NCI-H2196 (cell line): ENCODE results near the gene TECR.
"Not testable (repeated sequence)": the region's sequence is repeated elsewhere in the genome, so short reads cannot be mapped to it uniquely, and the experiment has no call there.

Source experiments
- DNase-seq: peaks from one replicate; lab custom pipeline; 2025; ENCODE audit not compliant: unreplicated experiment; lab: John Stamatoyannopoulos, UW

The TECR gene

GRCh38 chr19:14559916-14560775, 30.8 kb downstream of the TECR start:
- DNase-seq = no peak

DNA sequence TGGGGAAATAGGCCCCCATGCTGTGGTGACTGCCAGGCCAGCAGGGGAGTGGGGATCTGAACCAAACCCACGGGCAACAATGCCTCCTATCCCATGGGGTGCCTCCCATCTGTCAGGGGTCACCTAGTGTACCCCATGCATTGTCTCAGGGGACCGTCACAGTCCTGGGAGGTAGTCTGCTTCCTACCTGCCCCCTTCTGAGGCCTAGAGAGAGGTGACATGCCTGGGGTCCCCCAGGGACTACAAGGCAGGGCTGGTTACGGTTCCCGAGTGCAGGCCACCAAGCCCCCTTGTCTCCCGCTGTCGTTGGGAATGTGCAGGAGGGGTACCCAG, 31.3 kb downstream of the TECR start:
- DNase-seq = no peak

GRCh38 chr19:14561249-14561648, 31.9 kb downstream of the TECR start:
- no peak for DNase-seq

GRCh38 chr19:14561847-14562351, 32.5 kb downstream of the TECR start:
- peak; percentile 75 for DNase-seq

DNA sequence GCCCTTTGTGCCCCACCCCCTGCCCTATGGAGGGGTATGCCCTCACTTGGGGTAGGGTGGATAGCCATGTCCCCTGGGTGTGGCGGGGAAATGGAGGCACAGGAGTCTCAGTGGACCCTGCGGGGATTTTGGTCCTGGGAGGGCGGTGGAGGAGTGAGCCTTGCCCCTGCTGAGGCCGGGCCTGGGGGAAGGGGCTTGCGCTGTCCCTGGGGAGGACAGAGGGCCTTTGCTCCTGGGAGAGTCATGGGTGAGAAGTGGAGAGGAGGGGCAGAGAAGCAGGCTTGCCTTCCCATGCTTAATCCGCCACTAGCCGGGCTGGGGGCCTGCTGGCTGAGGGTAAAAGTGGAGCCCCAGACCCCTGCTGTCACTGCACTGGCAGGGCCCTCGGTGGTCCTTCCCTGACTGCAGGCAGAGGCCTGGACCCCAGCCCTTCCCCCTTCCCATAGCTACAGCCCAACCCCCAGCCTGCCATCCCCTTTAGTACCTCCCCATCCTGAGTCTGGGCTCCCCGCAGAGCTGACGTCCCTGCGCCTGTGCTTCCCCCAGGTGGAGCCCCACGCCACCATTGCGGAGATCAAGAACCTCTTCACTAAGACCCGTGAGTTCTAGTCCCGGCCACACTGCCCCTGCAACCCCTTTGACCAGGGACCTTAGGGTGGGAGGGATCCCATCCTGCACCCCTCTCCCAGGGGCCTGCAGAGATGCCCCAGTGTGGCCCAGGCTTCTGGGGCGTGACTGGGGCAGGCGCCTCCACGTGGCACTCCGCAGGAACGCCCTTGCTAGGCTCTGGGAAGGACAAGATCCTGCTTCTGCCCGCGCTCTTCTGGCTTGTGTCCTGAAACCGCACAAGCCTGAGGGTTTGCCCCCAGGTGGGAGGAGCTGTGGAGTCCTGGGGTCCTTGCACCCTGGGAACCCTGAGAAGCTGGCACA, 33.5 kb downstream of the TECR start:
- no peak for DNase-seq

DNA sequence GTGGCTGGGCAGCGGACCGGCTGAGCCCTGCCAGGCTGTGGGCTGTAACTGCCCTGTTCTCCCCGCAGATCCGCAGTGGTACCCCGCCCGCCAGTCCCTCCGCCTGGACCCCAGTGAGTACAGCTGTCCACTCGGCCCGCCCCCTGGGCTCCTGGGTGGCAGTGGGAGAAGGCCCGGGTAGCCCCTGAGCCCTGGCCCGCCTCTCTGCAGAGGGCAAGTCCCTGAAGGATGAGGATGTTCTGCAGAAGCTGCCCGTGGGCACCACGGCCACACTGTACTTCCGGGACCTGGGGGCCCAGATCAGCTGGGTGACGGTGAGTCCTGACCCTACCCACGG, 34.2 kb downstream of the TECR start:
- DNase-seq = no peak

DNA sequence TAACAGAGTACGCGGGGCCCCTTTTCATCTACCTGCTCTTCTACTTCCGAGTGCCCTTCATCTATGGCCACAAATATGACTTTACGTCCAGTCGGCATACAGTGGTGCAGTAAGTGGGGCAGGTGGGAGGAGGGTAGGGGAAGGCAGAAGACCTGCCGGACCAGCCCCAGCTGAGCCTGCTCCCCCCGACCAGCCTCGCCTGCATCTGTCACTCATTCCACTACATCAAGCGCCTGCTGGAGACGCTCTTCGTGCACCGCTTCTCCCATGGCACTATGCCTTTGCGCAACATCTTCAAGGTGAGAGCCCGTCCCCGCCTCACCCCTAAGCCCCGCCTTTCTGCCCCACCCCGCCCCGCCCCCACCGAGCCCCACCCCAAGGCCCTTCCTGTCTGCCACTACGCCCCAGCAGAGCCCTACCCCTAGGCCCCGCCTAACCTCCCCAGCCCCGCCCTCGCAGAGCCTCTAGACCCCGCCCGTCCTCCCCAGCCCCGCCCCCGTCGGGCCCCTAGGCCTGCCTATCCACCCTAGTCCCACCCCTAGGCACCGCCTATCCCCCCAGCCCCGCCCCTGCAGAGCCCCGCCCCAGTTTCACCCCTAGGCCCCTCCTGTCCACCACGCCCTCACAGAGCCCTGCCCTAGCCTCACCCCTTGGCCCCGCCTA, 34.7 kb downstream of the TECR start:
- no peak for DNase-seq

DNA sequence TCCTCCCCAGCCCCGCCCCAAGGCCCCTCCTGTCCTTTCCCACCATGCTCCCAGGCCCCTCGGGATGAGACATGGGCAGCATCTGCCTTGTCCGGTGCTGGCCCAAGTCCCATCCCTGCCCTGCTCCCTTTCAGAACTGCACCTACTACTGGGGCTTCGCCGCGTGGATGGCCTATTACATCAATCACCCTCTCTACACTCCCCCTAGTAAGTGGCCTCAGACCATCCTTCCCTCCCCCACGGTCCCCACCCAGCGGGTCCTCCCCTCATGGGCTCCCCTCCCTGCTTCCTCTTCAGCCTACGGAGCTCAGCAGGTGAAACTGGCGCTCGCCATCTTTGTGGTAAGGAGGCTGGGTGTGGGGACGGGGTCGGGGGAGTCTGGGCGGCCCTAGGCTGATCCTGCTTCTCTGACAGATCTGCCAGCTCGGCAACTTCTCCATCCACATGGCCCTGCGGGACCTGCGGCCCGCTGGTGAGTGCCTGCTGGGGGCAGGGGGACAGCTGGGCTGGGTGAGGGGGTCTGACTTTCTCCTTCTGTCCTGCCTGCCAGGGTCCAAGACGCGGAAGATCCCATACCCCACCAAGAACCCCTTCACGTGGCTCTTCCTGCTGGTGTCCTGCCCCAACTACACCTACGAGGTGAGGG, 35.4 kb downstream of the TECR start:
- DNase-seq = not testable (repeated sequence)

DNA sequence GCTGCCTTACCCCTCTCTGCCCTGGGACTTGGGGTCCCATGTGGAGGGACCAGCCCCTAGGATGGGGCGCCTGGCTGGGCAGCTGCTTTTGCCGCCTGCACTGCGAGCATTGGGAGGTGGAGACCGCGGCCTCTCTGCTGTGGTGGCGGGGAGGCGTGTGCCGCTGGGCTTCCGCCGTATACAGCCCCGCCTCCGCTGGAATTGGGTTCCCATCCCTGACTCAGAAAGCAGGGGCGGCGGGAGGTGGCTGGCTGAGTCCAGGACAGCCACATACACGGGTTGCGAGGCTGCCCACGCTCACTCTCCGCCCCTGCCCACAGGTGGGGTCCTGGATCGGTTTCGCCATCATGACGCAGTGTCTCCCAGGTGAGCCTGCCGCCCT, 35.9 kb downstream of the TECR start:
- DNase-seq = no peak

- DNase-seq = no peak
Measured at GRCh38 chr19:14565765-14566711, 36.6 kb downstream of the TECR start.

DNA sequence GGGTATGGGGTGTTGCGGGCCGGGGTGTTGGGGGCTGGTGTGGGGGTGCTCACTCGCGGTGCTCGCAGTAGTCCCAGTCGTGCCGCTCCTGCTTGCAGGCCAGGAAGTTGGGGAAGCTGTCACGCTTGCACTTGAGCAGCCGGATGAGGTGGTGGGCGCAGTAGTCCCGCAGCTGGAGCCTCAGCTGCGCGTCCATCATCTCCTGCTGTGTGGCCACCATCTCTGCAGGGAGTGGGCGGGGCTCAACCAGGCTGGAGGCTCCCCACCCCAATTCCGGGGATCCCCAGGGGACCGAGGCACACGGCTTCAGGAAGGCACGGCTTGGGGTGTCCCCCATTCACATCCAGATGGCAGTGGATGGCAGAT, 37.3 kb downstream of the TECR start:
- no peak for DNase-seq

DNA sequence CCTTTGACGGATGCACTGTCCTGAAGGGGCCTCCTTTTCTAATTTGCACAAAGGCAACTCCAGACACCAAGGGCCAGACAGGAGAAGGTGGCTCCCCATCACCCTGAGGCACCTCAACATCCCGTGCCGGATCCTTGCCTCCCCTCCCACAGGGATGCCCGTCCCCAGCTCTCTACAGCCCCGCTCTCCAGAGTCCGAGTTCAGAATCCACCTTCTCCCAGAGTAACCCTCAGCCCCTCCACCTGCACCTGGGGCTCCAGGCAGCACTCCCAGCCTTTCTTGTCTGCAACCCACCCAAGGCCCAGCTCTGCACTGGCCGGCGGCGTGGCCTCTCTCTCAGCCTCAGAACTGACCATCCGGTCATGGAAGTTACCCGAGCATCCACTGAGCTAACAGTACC, 37.7 kb downstream of the TECR start:
- DNase-seq = no peak

DNA sequence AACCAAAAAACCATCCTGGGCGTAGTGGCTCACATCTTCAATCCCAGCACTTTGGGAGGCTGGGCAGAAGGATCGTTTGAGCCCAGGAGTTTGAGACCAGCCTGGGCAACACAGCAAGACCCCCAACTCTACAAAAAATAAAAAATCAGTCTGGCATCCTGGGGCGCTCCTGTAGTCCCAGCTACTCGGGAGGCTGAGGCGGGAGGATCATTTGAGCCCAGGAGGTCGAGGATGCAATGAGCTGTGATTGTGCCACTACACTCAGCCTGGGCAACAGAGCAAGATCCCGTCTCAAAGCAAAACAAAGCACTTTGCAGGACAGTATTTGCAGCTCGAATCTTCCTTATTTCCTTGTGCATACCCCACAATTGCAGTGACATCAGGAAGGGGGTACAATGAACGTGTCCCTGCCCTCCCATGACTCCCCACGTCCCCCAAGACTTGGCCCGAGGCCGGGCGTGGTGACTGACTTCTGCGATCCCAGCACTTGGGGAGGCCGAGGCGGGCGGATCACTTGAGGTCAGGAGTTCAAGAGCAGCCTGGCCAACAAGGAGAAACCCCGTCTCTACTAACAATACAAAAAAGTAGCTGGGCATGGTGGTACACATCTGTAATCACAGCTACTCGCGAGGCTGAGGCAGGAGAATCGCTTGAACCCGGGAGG, 41.6 kb downstream of the TECR start:
- no peak for DNase-seq

- DNase-seq = peak; percentile 94
Measured at GRCh38 chr19:14571695-14572490, 42.5 kb downstream of the TECR start, which contains the start of gene NDUFB7. NDUFB7 (minus strand) TSS chr19:14572066; CDS start chr19:14572000, 66 bp downstream.

- DNase-seq = no peak
Measured at GRCh38 chr19:14575428-14575980, 46.1 kb downstream of the TECR start.

- no peak for DNase-seq
Measured at GRCh38 chr19:14576363-14576762, 47.0 kb downstream of the TECR start.

DNA sequence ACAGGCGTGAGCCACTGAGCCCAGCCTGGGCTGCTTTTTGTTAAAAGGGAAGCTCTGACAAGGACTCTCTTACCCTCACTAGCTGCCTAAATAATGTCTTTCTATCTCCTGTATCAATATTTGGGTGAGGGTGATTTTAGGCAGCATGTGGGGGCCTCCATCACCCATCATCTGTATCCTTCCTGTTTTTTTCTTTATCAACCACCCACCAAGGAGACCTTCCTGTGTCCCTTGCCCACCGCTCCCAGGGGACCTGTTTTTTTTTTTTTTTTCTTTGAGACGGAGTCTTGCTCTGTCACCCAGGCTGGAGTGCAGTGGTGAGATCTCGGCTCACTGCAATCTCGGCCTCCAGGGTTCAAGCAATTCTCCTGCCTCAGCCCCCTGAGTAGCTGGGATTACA, 47.9 kb downstream of the TECR start:
- no peak for DNase-seq

DNA sequence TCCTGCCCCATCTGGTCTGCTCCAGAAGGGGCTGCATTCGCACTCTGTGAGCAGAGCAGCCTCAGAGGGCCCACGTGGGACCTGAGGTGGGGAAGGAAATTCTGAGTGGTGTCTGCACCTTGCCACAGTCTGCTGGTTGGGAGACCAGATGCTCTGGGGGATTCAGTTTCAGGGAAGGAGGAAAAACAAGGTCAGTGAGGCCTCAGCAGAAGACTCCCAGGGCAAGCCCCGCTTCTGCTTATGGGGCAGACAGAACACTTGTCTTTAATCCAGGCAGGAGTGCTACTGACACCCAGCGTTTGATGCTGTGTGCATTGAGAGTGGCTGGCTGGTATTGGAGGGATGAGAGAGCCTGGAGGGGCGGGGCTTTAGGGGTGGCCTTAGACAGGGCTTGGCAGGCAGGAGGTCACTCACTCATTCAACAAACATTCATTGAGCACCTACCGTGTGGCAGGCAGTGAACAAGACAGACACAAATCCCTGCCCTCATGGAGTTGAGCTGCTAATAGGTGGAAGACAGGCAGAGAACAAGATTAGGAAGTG, 48.6 kb downstream of the TECR start:
- no peak for DNase-seq
